ENCODE data around the gene COL17A1. TPM values are rescaled to one million over a fixed set of nuclear protein-coding genes. Genes with fewer than 3 reads are reported as not detected.

Gene COL17A1
- total and polyA plus RNA-seq, 2 experiments from 2014 or later, result 1.1 to 1.3 TPM

- H3K36me3 Mint-ChIP-seq (ENCODE audit: low read depth), result no peaks in the 10 kb centered on the region
- peaks cover 6% of the 10 kb centered on the region; the same call in 1 of the 2 replicates for H3K4me1 ChIP-seq (ENCODE audit: insufficient read depth)
- no peaks in the 10 kb centered on the region for H3K36me3 ChIP-seq (ENCODE audit: insufficient read depth)
- H2AFZ ChIP-seq, result no peak overlapping the region
- H4K20me1 ChIP-seq (replicated peaks; ENCODE audit: insufficient read depth), result no peaks in the 10 kb centered on the region
- H3K79me2 ChIP-seq (replicated peaks; ENCODE audit: insufficient read depth), result no peaks in the 10 kb centered on the region
- peaks cover 4% of the 10 kb centered on the region for H3K4me1 Mint-ChIP-seq
- no peaks in the 10 kb centered on the region for H3K9me3 Mint-ChIP-seq
- H3K27ac Mint-ChIP-seq, result no peak overlapping the region
- no peak overlapping the region for H3K27ac ChIP-seq (ENCODE audit: low read depth)
- H3K27me3 Mint-ChIP-seq (ENCODE audit: insufficient read depth, low read depth, poor library complexity), result no peaks in the 10 kb centered on the region
- H3K4me3 ChIP-seq, result no peak overlapping the region
- DNase-seq (ENCODE audit: low spot score), result no peak
- H3K4me2 ChIP-seq, result no peak overlapping the region
- no peak overlapping the region for H3K4me3 Mint-ChIP-seq
- H3K27me3 ChIP-seq (ENCODE audit: insufficient read depth), result no peaks in the 10 kb centered on the region
- TF ChIP-seq ETS1 (IDR thresholded peaks at IDR 0.05), result no peak
- no peak for TF ChIP-seq ZNF462 (CRISPR knock-in tag; IDR thresholded peaks at IDR 0.05)
- no peak for TF ChIP-seq REST (IDR thresholded peaks at IDR 0.05; ENCODE audit: unreplicated experiment)
- no peak for TF ChIP-seq CTCF (conservative IDR thresholded peaks at IDR 0.05; ENCODE audit: low read depth in 2 of 2)
- no peak for TF ChIP-seq EZH2phosphoT487 (IDR thresholded peaks at IDR 0.05; ENCODE audit: unreplicated experiment)
- no peak for TF ChIP-seq POLR2AphosphoS5 (IDR thresholded peaks at IDR 0.05; ENCODE audit: low read depth)
- TF ChIP-seq JUNB (IDR thresholded peaks at IDR 0.05; ENCODE audit: unreplicated experiment), result no peak
- TF ChIP-seq ZNF114 (CRISPR knock-in tag; IDR thresholded peaks at IDR 0.05), result no peak
- no peak for ATAC-seq
- H3K9me2 ChIP-seq (ENCODE audit: insufficient read depth), result no peaks in the 10 kb centered on the region
- H3F3A ChIP-seq (replicated peaks; ENCODE audit: low read depth), result no peaks in the 10 kb centered on the region
Observed at GRCh38 chr10:104103956-104104355, 18.3 kb upstream of the COL17A1 start.
